AG09319 (cell line): ENCODE data around the gene LRRC74A.

Experiments used
- DNase-seq: peaks from one replicate; pipeline ENCODE4 v3.0.0-alpha.2; 2010; ENCODE audit warnings: low read depth; ENCODE audit errors: extremely low read depth
- TF ChIP-seq, protein P1 (sequence below): IDR thresholded peaks from 2 replicates; pipeline ENCODE4 v1.5.1; 2011; ENCODE audit warnings: low read depth, mild to moderate bottlenecking, inconsistent platforms, low read length, moderate library complexity

LRRC74A gene

DNA sequence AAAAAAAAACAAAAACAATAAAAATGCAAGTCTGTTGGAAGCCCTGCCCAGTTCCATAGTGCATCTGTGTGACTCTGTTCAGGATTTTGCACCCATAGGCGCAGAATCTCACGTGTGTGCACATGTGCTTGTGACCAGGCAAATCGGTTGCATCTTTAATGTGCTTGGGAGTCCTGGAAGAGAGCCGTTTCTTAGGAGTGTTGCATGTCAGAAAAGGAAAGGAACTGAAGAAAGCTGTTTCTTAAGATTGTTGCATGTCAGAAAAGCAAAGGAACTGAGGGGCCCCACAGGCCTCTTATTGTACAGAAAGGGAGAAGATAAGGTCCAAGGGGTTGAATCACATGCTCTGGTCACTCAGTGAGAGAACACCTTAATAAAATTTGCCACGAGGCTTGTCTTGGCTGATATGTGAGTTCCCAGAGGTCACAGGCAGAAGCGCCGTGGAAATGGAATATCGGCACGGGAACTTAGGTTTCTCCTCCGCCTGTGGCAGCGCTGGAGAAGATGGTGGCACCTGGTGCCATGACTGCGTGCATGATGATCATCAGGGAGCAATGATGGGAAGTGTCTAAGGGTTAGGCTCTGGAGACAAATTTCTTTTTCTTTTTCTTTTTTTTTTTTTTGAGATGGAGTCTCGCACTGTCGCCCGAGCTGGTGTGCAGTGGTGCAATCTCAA is 90.0 kb downstream of the LRRC74A start:
- TF ChIP-seq, protein P1, sequence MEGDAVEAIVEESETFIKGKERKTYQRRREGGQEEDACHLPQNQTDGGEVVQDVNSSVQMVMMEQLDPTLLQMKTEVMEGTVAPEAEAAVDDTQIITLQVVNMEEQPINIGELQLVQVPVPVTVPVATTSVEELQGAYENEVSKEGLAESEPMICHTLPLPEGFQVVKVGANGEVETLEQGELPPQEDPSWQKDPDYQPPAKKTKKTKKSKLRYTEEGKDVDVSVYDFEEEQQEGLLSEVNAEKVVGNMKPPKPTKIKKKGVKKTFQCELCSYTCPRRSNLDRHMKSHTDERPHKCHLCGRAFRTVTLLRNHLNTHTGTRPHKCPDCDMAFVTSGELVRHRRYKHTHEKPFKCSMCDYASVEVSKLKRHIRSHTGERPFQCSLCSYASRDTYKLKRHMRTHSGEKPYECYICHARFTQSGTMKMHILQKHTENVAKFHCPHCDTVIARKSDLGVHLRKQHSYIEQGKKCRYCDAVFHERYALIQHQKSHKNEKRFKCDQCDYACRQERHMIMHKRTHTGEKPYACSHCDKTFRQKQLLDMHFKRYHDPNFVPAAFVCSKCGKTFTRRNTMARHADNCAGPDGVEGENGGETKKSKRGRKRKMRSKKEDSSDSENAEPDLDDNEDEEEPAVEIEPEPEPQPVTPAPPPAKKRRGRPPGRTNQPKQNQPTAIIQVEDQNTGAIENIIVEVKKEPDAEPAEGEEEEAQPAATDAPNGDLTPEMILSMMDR = no peak
- DNase-seq = no peak

DNA sequence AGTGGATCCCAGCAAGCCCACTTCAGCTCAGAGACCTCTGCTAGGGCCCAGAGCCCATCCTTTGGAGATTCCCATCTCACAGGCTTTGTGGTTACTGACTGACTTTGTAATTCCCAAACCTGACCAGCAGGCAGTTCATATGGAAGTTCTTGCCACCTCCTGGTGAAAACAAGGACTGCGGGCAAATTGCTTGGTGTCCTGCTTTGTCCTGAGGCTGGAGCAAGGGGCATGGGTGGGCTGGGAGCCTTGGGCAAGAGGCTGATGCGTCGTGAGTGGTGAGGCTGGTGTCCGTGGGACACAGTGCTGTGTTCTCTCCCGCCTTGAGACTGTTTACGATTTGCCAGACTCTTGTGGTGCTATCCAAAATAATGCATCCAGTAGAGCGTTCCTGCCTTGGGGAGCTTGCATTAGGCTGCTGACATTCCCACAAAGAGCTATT is 91.0 kb downstream of the LRRC74A start:
- no peak for DNase-seq
- TF ChIP-seq, protein P1 = peak; percentile 76

DNA sequence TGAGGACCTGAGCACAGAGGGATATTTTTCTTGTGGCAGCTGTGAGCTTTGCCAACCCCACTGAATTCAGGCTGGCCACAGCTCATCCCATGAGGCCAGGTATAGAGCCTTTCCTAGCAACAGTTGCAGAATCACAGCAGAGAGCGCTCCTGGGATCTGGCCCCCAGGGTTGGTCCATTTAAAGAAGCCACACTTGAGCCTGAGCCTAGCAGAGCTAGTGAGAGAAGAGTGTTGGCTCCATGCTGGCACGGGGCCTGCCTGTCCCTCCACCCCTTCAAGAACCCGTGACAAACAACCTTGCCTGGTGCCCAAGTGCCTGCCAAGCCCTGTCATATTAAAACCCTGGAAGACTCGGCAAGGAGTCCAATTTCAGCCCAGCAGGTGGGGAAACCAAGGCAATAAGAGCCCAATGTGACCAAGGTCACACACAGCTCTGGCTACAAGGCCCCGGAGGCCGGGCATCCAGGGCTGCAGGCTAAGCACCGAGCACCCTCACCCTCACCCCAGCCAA is 91.6 kb downstream of the LRRC74A start:
- TF ChIP-seq, protein P1 = no peak
- DNase-seq = no peak

DNA sequence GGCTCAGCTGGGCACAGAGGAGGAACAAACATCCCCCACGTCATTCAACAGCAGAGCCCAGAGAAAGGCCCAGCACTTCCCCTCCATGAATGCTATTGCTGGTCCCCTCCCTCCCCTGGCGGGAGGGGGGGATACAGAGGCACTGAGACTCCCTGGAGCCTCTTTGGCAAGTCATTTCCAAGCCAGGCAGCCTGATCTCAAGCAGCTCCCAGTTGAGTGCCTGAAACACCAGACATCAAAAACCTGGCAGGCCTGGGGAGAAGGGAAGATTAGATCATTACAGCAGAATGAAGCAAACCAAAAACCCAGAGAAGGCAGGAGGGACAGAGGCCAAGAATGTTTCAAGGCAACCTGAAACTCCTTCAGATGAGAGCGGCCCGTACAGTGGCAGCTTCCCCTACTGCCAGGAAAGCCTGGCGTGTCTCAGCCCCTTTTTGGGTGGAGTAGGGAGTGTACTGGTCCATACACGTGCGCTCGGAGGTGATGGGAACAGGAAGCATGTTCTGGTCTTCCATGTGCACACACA is 92.1 kb downstream of the LRRC74A start:
- TF ChIP-seq, protein P1 = no peak

DNA sequence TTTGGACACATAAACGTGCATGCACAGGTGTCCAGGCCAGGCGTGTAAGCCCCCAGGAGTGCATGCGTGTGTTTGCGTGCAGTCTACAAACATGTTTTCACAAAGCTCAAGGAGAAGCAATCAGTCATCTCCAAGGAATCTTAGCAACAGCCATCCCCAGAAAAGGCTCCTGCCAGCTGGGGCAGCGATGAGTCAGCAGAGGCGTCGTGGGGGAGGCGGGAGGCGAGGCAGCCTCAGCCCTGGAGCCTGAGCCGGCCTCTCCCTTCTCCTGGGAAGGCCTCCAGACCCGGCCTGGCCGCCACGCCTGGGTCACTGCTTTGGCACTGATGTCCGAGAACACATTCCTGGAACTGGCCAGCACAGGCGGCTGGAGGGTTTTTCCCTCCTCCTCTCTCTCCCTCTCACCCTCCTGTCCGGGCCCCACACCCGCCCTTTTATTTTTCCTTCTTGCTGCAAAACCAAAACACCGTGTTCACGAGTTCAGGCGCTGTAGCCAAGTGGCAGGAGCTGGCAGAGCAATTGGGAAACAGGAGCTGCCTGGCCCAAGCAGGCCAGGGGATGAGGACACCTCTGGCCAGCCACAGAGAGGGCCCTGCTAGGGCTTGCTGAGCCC is 92.7 kb downstream of the LRRC74A start:
- peak; percentile 99 for DNase-seq

More for the DNA sequence above, 92.1 kb downstream of the LRRC74A start:
- DNase-seq = peak; percentile 88

More for the DNA sequence above, 92.7 kb downstream of the LRRC74A start:
- TF ChIP-seq, protein P1 = no peak; the same call in none of the 2 replicates
